Pancreas (tissue), 10 donors: ENCODE data around the gene MFSD2B. TPM values are rescaled to one million over a fixed set of nuclear protein-coding genes. Genes with fewer than 3 reads are reported as not detected.
A peak's percentile ranks its signal among the peaks of the same experiment; 100 is the strongest.

Source experiments
- ATAC-seq, 4 donors: fragments of 200-7000 bp; cut with Tn5 transposase; one replicate each; pipeline versions ENCODE4 v1.8.0 to v1.9.1; 2020; ENCODE audit warnings: mild to moderate bottlenecking in 4 of 4, moderate library complexity in 4 of 4
- DNase-seq, 6 donors: peaks; one replicate each; pipeline ENCODE4 v3.0.0-alpha.2; 2020
- FAIRE-seq: peaks from 2 replicates; lab custom pipeline; 2012; peaks lifted over from hg19 to GRCh38; lab: Jason Lieb, UNC
- H3K27ac ChIP-seq, 4 donors: fragments of 200-600 bp; sonication (generic); 1 replicate in 3 of 4; 2 replicates in 1 of 4; pipeline versions ENCODE4 v1.5.0 to v1.8.0; 2020
- H3K27me3 ChIP-seq, 4 donors: fragments of 200-600 bp; one replicate each; pipeline ENCODE4 v1.8.0; 2021
- H3K36me3 ChIP-seq, 3 donors: fragments of 200-600 bp; sonication (generic) in 1 of 3; one replicate each; pipeline versions ENCODE4 v1.5.0 to v1.8.0; 2020 to 2021
- H3K4me1 ChIP-seq, 3 donors: fragments of 200-600 bp; one replicate each; pipeline ENCODE4 v1.8.0; 2021
- H3K4me3 ChIP-seq, 4 donors: fragments of 200-600 bp; sonication (generic) in 2 of 4; one replicate each; pipeline versions ENCODE4 v1.5.0 to v1.8.0; 2020 to 2021
- H3K9me3 ChIP-seq, 4 donors: fragments of 200-600 bp; one replicate each; pipeline ENCODE4 v1.8.0; 2021
- WGBS, 2 donors: extraction: QIAGEN DNeasy Blood & Tissue Kit; methylation state at CpG; one replicate each; pipeline ENCODE4 v1.1.7; 2013; 5-methylcytosine and 5-hydroxymethylcytosine counted together
- intact Hi-C, 3 donors: fragments of 100-400 bp; cut with DNase I; formaldehyde crosslinking; loops; one replicate each; pipeline versions ENCODE4 v1.11.1 to v1.14.2; 2022
- polyA plus RNA-seq, 2 donors: library from polyadenylated mRNA; stranded (reverse); fragments of 200-250 nt; gene quantifications; one replicate each; pipeline ENCODE4 v1.2.3, GENCODE V29; 2013
- total RNA-seq, 6 donors: library from RNA; stranded (reverse); fragmentation: NEBNext Ultra II Directional in 4 of 6; extraction: Animal tissue kit (Norgen Biotek cat#: 25700) in 4 of 6; gene quantifications; one replicate each; pipeline versions ENCODE4 v1.2.1 to v1.2.4, GENCODE V29; 2021 to 2023
- TF ChIP-seq, protein P1 (sequence below), 4 donors: fragments of 200-600 bp; sonication (generic) in 3 of 4; IDR thresholded peaks; one replicate each; pipeline versions ENCODE4 v1.5.0 to v1.8.0; 2021; ENCODE audit warnings: antibody characterized with exemption in 4 of 4
- donor health status: healthy with polysubstance abuse.
- donor health status: DM: no; HTN: no; CAD: no; lungs with moderate emphysema.
- donor health status: DM: no; HTN: no; CAD: no.
- donor health status: control.
- donor health status: control.
- donor health status: Bipolar disorder and iron deficiency.
- donor health status: DM: yes; HTN: yes; CAD: no.
- donor health status: DM: no; HTN: no; CAD: no.
- donor health status: DM: no; HTN: no; CAD: no.
- donor health status: DM: yes; HTN: yes; CAD: no.

MFSD2B gene, protein sequence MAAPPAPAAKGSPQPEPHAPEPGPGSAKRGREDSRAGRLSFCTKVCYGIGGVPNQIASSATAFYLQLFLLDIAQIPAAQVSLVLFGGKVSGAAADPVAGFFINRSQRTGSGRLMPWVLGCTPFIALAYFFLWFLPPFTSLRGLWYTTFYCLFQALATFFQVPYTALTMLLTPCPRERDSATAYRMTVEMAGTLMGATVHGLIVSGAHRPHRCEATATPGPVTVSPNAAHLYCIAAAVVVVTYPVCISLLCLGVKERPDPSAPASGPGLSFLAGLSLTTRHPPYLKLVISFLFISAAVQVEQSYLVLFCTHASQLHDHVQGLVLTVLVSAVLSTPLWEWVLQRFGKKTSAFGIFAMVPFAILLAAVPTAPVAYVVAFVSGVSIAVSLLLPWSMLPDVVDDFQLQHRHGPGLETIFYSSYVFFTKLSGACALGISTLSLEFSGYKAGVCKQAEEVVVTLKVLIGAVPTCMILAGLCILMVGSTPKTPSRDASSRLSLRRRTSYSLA
- total RNA-seq (under 1 TPM in 2 of 6 donors, not detected in 4; 0.12 to 0.47 TPM), polyA plus RNA-seq (under 1 TPM in 1 of 2 donors, not detected in 1; 0.07 TPM)

DNA sequence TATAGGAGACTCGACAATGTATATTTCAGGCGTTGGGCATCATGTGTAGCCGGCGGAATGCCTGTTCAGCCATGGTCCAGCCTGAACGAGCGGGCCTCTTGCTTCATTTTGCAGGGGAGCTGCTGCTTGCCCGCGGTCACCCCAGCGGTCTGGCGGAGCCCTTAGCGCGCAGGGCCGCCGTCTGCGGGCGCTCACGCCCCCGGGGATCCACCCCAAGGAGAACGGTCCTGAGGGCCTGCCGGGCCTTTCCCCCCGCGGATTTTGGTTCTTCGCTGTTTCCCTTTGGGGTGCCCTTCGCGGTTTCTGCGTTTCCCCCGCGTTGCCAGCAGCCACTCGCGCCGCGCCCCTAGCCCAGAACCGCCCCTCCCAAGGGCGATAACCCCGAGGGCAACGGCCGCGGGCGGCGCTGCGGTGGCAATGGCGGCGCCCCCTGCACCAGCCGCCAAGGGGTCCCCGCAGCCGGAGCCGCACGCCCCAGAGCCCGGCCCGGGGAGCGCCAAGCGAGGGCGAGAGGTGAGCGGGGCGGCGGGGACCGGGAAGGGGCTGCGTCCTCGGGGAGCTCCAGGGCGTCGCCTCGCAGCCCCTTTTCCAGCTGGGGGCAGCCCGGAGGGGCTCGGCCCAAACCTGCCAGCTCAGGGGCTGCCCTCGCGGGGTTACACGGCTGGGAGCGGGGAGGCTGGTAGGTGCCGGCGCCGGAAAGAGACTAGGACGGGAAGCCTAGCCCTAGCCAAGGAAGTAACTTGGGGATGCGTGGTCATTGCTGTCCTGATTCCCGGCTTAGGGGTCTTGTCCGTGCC lies at the start of gene MFSD2B:
TSS of gene MFSD2B (plus strand) at position 406 of the 797 bp plus-strand sequence. CDS start at position 418, 12 bp downstream.
- Histone ChIP-seq H3K36me3 (no peaks in the 10 kb centered on the region), H3K27me3 (peaks cover 0 to 13% (median 0%) of the 10 kb centered on the region in 4 donors), H3K4me3 (peak within 1 kb of the TSS in 2 of 4 donors; percentile 26 to 48), H3K27ac (no peak within 1 kb of the TSS), H3K4me1 (peaks cover 0 to 7% (median 0%) of the 10 kb centered on the region in 3 donors), H3K9me3 (no peaks in the 10 kb centered on the region)
- no peak for FAIRE-seq
- peak; percentile 27 to 53 (median 38) for ATAC-seq
- peak in 1 of 6 donors; percentile 58 for DNase-seq
- TF ChIP-seq, protein P1, sequence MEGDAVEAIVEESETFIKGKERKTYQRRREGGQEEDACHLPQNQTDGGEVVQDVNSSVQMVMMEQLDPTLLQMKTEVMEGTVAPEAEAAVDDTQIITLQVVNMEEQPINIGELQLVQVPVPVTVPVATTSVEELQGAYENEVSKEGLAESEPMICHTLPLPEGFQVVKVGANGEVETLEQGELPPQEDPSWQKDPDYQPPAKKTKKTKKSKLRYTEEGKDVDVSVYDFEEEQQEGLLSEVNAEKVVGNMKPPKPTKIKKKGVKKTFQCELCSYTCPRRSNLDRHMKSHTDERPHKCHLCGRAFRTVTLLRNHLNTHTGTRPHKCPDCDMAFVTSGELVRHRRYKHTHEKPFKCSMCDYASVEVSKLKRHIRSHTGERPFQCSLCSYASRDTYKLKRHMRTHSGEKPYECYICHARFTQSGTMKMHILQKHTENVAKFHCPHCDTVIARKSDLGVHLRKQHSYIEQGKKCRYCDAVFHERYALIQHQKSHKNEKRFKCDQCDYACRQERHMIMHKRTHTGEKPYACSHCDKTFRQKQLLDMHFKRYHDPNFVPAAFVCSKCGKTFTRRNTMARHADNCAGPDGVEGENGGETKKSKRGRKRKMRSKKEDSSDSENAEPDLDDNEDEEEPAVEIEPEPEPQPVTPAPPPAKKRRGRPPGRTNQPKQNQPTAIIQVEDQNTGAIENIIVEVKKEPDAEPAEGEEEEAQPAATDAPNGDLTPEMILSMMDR (IDR thresholded peaks at IDR 0.05): no peak
- 3 to 4% methylated on average over 67 to 75 of the region's 75 CpGs for WGBS, 2 donors
- intact Hi-C loops: no loop called here

DNA sequence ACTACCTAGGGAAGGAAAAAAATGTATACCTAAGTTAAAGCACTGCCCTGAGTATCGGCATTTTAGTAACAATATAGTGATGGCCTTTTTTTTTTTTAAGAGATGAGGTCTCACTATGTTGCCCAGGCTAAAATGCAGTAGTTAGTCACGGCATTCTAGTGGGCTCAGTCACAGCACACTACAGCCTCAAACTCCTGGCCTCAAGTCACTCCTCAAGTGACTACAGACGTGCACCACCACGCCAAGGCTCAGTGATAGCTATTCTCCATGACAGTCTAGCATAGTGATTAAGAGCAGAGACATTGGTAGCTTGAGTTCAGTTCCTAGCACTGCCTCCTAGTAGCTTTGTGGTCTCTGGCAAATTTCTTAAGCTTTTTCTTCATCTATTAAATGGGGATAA lies 42.0 kb upstream of the MFSD2B start:
- DNase-seq (no peak), ATAC-seq (no peak), FAIRE-seq (no peak)
- Histone ChIP-seq H3K9me3 (no peaks in the 10 kb centered on the region), H3K4me3 (no peak overlapping the region), H3K4me1 (no peaks in the 10 kb centered on the region), H3K27me3 (no peaks in the 10 kb centered on the region), H3K27ac (no peak overlapping the region), H3K36me3 (peaks cover 0 to 2% (median 0%) of the 10 kb centered on the region in 3 donors)
- intact Hi-C loops: no loop called here
- TF ChIP-seq, protein P1 (IDR thresholded peaks at IDR 0.05): no peak
- 97 to 99% methylated on average over 4 of the region's 4 CpGs for WGBS, 2 donors

DNA sequence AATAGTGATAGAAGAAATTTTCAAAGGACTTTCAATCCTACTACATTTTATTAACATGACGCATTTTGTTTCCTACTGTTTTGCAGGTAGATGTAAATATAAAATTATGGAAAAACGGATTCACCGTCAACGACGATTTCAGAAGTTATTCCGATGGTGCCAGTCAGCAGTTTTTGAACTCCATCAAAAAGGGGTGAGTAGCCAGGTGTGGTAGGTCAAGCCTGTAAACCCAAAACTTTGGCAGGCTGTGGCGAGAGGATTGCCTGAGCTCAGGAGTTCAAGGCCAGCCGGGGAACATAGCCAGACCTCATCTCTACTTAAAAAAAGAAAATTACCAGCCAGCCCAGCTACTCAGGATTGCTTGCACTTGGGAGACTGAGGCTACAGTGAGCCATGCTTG lies 33.0 kb upstream of the MFSD2B start:
- no peaks in the 10 kb centered on the region for H3K27me3 ChIP-seq
- intact Hi-C loops: no loop called here
- ATAC-seq (no peak), DNase-seq (no peak), FAIRE-seq (no peak)
- 97 to 99% methylated on average over 8 of the region's 8 CpGs for WGBS, 2 donors
- H3K4me3 ChIP-seq: no peak overlapping the region
- no peak overlapping the region for H3K27ac ChIP-seq
- H3K36me3 ChIP-seq: peaks cover 0 to 12% (median 0%) of the 10 kb centered on the region in 3 donors
- TF ChIP-seq, protein P1 (IDR thresholded peaks at IDR 0.05): no peak
- no peaks in the 10 kb centered on the region for H3K9me3 ChIP-seq
- H3K4me1 ChIP-seq: no peaks in the 10 kb centered on the region

DNA sequence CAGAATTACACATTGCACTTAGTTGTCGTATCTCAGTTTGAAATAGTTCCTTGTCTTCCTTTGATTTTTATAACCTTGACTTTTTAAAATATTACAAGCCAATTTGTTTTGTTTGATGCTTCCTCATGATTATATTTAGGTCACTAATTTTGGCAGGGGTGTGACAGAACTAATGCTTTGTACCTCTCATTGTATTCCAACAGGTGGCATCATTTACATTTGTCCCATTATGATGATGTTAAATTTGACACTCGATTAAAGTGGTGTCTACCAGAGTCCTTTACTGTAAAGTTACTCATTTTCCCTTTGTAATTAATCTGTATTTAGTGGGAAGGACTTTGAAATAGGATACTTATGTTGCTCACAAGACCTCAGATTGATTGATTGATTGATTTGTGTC lies 21.5 kb upstream of the MFSD2B start:
- ATAC-seq: peak in 1 of 4 donors; percentile 38
- 45 to 50% methylated on average over 2 of the region's 2 CpGs for WGBS, 2 donors

More for the DNA sequence above, 21.5 kb upstream of the MFSD2B start:
- DNase-seq: no peak
- no peaks in the 10 kb centered on the region for H3K9me3 ChIP-seq
- no peaks in the 10 kb centered on the region for H3K27me3 ChIP-seq
- TF ChIP-seq, protein P1 (IDR thresholded peaks at IDR 0.05): no peak
- no peaks in the 10 kb centered on the region for H3K4me1 ChIP-seq
- H3K36me3 ChIP-seq: peaks cover 0 to 16% (median 0%) of the 10 kb centered on the region in 3 donors
- intact Hi-C loops: no loop called here
- H3K27ac ChIP-seq: no peak overlapping the region
- no peak for FAIRE-seq
- H3K4me3 ChIP-seq: no peak overlapping the region
